K562 (cell line): ENCODE results near the gene JPT1. TPM values are rescaled to one million over a fixed set of nuclear protein-coding genes. Genes with fewer than 3 reads are reported as not detected.
A peak's percentile ranks its signal among the peaks of the same experiment; 100 is the strongest.

Experiments
- ATAC-seq: fragments of 200-7000 bp; cut with Tn5 transposase; 3 replicates; pipeline ENCODE4 v1.9.1; 2020; ENCODE audit warnings: moderate library complexity
- BruUV-seq: library from RNA; stranded (reverse); fragments of 400-500 nt; replicated peaks from 2 replicates; lab custom pipeline; 2021; lab: Mats Ljungman, UMichigan
- CTCF ChIA-PET: fragments of 300-600 bp; formaldehyde crosslinking; extraction: SDS; loops from one replicate; lab custom pipeline; 2021; ENCODE audit warnings: low intra/inter-chr PET ratio; lab: Yijun Ruan, JAX
- POLR2A ChIA-PET: fragments of 300-600, 350-650 bp; sonication (Branson Sonifier 250); formaldehyde crosslinking; extraction: SDS; loops from one replicate; lab custom pipeline; 2021; ENCODE audit warnings: antibody characterized with exemption, inconsistent platforms; lab: Yijun Ruan, JAX
- DNase-seq, 4 experiments: peaks; one replicate each; pipeline versions ENCODE4 v3.0.0 to v3.0.0-alpha.2; 2011 to 2018; ENCODE audit warnings: low spot score in 3 of 4, mixed read lengths in 3 of 4; ENCODE audit errors: extremely low read depth in 1 of 4
- FAIRE-seq: peaks from 2 replicates; lab custom pipeline; 2011; peaks lifted over from hg19 to GRCh38; lab: Jason Lieb, UNC
- H2AFZ ChIP-seq: 2 replicates; pipeline ENCODE4 v1.6.0; 2011; ENCODE audit warnings: low read depth, low read length, control low read depth, inconsistent platforms
- H3K27ac ChIP-seq: fragments of 200-600 bp; 3 replicates; pipeline ENCODE4 v1.8.0; 2011; ENCODE audit warnings: low read depth, mild to moderate bottlenecking, control low read depth, inconsistent platforms, low read length, moderate library complexity, mixed read lengths; ENCODE audit errors: extremely low read depth
- H3K27me3 ChIP-seq, 2 experiments: fragments of 300-600 bp in 1 of 2; 2 replicates in 1 of 2; 3 replicates in 1 of 2; pipeline versions ENCODE4 v1.6.0 to v1.8.0; 2011; ENCODE audit warnings: inconsistent platforms in 2 of 2, low read length in 2 of 2, mild to moderate bottlenecking in 1 of 2, mixed read lengths in 1 of 2, moderate library complexity in 1 of 2; ENCODE audit not compliant: control insufficient read depth in 2 of 2, insufficient read depth in 2 of 2
- H3K36me3 ChIP-seq: fragments of 300-600 bp; 3 replicates; pipeline ENCODE4 v1.8.0; 2011; ENCODE audit warnings: mild to moderate bottlenecking, low read length, inconsistent platforms; ENCODE audit not compliant: control insufficient read depth, insufficient read depth
- H3K4me1 ChIP-seq, 2 experiments: fragments of 200-600 bp in 1 of 2; replicated peaks in 1 of 2; 2 replicates in 1 of 2; 3 replicates in 1 of 2; pipeline versions ENCODE4 v1.5.1 to v1.8.0; 2011; ENCODE audit warnings: inconsistent platforms in 2 of 2, low read length in 2 of 2, mild to moderate bottlenecking in 1 of 2, mixed read lengths in 1 of 2, moderate library complexity in 1 of 2; ENCODE audit not compliant: control insufficient read depth in 2 of 2, insufficient read depth in 2 of 2
- H3K4me2 ChIP-seq: 2 replicates; pipeline ENCODE4 v1.6.1; 2011; ENCODE audit warnings: low read length, control low read depth, inconsistent platforms, mixed read lengths; ENCODE audit not compliant: insufficient read depth
- H3K4me3 ChIP-seq: fragments of 200-600 bp; sonication (generic), shearing (Covaris generic); 2 replicates; pipeline ENCODE4 v1.5.1; 2016; ENCODE audit warnings: control low read depth, inconsistent platforms
- H3K79me2 ChIP-seq: fragments of 200-600 bp; 3 replicates; pipeline ENCODE4 v1.8.0; 2011; ENCODE audit warnings: low read length, inconsistent platforms; ENCODE audit not compliant: control insufficient read depth, insufficient read depth
- H3K9ac ChIP-seq, 2 experiments: 2 replicates each; pipeline versions ENCODE4 v1.6.0 to v1.6.1; 2011; ENCODE audit warnings: low read depth in 2 of 2, low read length in 2 of 2, control low read depth in 1 of 2, inconsistent platforms in 1 of 2, mild to moderate bottlenecking in 1 of 2, mixed read lengths in 1 of 2; ENCODE audit not compliant: insufficient read depth in 1 of 2
- H3K9me1 ChIP-seq: one replicate; pipeline ENCODE4 v1.6.0; 2011; ENCODE audit warnings: inconsistent platforms, mild to moderate bottlenecking, low read length, moderate library complexity; ENCODE audit not compliant: control insufficient read depth, insufficient read depth
- H3K9me3 ChIP-seq: replicated peaks from 2 replicates; pipeline ENCODE4 v1.5.1; 2011; ENCODE audit warnings: low read depth, low read length, inconsistent platforms; ENCODE audit not compliant: control insufficient read depth, insufficient read depth
- H4K20me1 ChIP-seq: replicated peaks from 2 replicates; pipeline ENCODE4 v1.6.1; 2011; ENCODE audit warnings: low read length, inconsistent platforms, mixed read lengths; ENCODE audit not compliant: control insufficient read depth, insufficient read depth
- ATF3 ChIP-seq, 2 experiments: fragments of 450-650 bp in 1 of 2; sonication (generic) in 1 of 2; formaldehyde crosslinking in 1 of 2; IDR thresholded peaks in 1 of 2; conservative IDR thresholded peaks in 1 of 2; 2 replicates each; pipeline versions ENCODE4 v1.6.1 to v1.8.1; 2016 to 2023; ENCODE audit warnings: mild to moderate bottlenecking in 2 of 2, moderate library complexity in 2 of 2, inconsistent platforms in 1 of 2, missing genetic modification reagents in 1 of 2
- FOXM1 ChIP-seq, 2 experiments: fragments of 450-650 bp in 1 of 2; sonication (generic) in 1 of 2; formaldehyde crosslinking in 1 of 2; IDR thresholded peaks; 2 replicates each; pipeline versions ENCODE4 v1.6.1 to v1.9.0; 2017 to 2022; ENCODE audit warnings: low read depth in 2 of 2, mild to moderate bottlenecking in 2 of 2, missing genetic modification reagents in 1 of 2, moderate library complexity in 1 of 2
- JUND ChIP-seq, 2 experiments: IDR thresholded peaks; 2 replicates in 1 of 2; 3 replicates in 1 of 2; pipeline ENCODE4 v1.6.1; 2011; ENCODE audit warnings: borderline replicate concordance in 2 of 2, low read depth in 2 of 2, low read length in 2 of 2, improper control_type of control experiment in 1 of 2, missing biosample characterization in 1 of 2, missing genetic modification characterization in 1 of 2, missing genetic modification reagents in 1 of 2
- MYNN ChIP-seq, 2 experiments: sonication (generic); formaldehyde crosslinking in 1 of 2; IDR thresholded peaks; 2 replicates each; pipeline versions ENCODE4 v1.5.0 to v1.6.1; 2016 to 2020; ENCODE audit warnings: antibody characterized with exemption in 1 of 2, missing genetic modification reagents in 1 of 2
- PTBP1 ChIP-seq: fragments of 200-400 bp; formaldehyde crosslinking; IDR thresholded peaks from 2 replicates; pipeline ENCODE4 v1.6.1; 2017; ENCODE audit warnings: low read depth, low read length
- SMARCA4 ChIP-seq: fragments of 450-650 bp; IDR thresholded peaks from 2 replicates; pipeline ENCODE4 v1.6.1; 2016
- SPI1 ChIP-seq: IDR thresholded peaks from 2 replicates; pipeline ENCODE4 v1.6.1; 2011; ENCODE audit warnings: low read depth, low read length, control low read depth, borderline replicate concordance
- SRSF1 ChIP-seq: fragments of 200-400 bp; formaldehyde crosslinking; IDR thresholded peaks from 2 replicates; pipeline ENCODE4 v1.6.1; 2017; ENCODE audit warnings: mild to moderate bottlenecking, low read depth, low read length, moderate library complexity
- TOE1 ChIP-seq, 2 experiments: fragments of 450-650 bp in 1 of 2; sonication (generic) in 1 of 2; formaldehyde crosslinking in 1 of 2; IDR thresholded peaks; 2 replicates each; pipeline versions ENCODE4 v1.7.1 to v1.8.0; 2016 to 2022; ENCODE audit warnings: borderline replicate concordance in 2 of 2, mild to moderate bottlenecking in 2 of 2, antibody characterized with exemption in 1 of 2, inconsistent platforms in 1 of 2, low read depth in 1 of 2, missing genetic modification reagents in 1 of 2, moderate library complexity in 1 of 2
- ZNF263 ChIP-seq: sonication (generic); formaldehyde crosslinking; IDR thresholded peaks from 2 replicates; pipeline ENCODE4 v1.8.0; 2022; ENCODE audit warnings: mild to moderate bottlenecking, missing genetic modification reagents, borderline replicate concordance
- ZNF592 ChIP-seq: fragments of 450-650 bp; IDR thresholded peaks from 2 replicates; pipeline ENCODE4 v1.6.1; 2017; ENCODE audit warnings: antibody characterized with exemption, mild to moderate bottlenecking
- ZNF764 ChIP-seq: fragments of 250-450 bp; sonication (Bioruptor Pico); IDR thresholded peaks from 2 replicates; pipeline ENCODE4 v1.4.0; 2020; ENCODE audit warnings: low read depth, mild to moderate bottlenecking, moderate library complexity
- WGBS: fragments of 100-300 bp; shearing (Covaris generic); methylation state at CpG from one replicate; pipeline ENCODE4 v1.1.6; 2016; ENCODE audit warnings: low coverage, mixed read lengths; ENCODE audit not compliant: insufficient coverage; ENCODE audit errors: missing lambda C conversion rate; 5-methylcytosine and 5-hydroxymethylcytosine counted together
- in situ Hi-C: fragments of 300-500 bp; cut with MboI; formaldehyde crosslinking; loops from 4 replicates; pipeline ENCODE4 v1.15.0; 2018; ENCODE audit warnings: inconsistent platforms, mixed read lengths
- intact Hi-C: fragments of 100-400 bp; cut with micrococcal nuclease; formaldehyde crosslinking; loops from 2 replicates; pipeline ENCODE4 v1.14.2; 2022
- polyA plus RNA-seq, 8 experiments: library from polyadenylated mRNA; depleted of rRNA in 4 of 8; stranded (reverse) in 5 of 8; unstranded in 3 of 8; fragments of >200 nt; fragmentation: Nextera tagmentation in 2 of 8; fragmentation: Illumina TruSeq in 1 of 8; extraction: Ambion mirVana in 2 of 8; extraction: Trizol in 1 of 8; gene quantifications; 2 replicates each; pipeline versions ENCODE4 v1.2.1 to v1.2.3, GENCODE V29; 2011 to 2014; ENCODE audit warnings: inconsistent platforms in 1 of 8, missing spikeins in 1 of 8
- total RNA-seq, 7 experiments: library from RNA; depleted of rRNA in 6 of 7; stranded (reverse); fragments of >200 nt in 6 of 7; fragmentation: Illumina TruSeq in 2 of 7; extraction: Trizol in 2 of 7; gene quantifications; 2 replicates each; pipeline versions ENCODE4 v1.2.1 to v1.2.3, GENCODE V29; 2011 to 2021; ENCODE audit warnings: low replicate concordance in 1 of 7

Gene JPT1
- total and polyA plus RNA-seq, 9 of the 15 experiments (the other 6 are each of a cell fraction or from before 2014, with no cell fraction given), result 56.7 to 292 (median 144) TPM

- no TSS peak for BruUV-seq
- no peak for ATAC-seq
- TF ChIP-seq SPI1 (peak; percentile 57; the same call in 1 of the 2 replicates), MYNN (IDR thresholded peaks at IDR 0.05) (0 out of 2 replicates have a peak, but pooled peaks have one; percentile 42), MYNN (CRISPR knock-in tag; IDR thresholded peaks at IDR 0.05) (no peak), ZNF592 (peak; percentile 53), ATF3 (IDR thresholded peaks at IDR 0.05) (peak; percentile 75), ATF3 (CRISPR knock-in tag; conservative IDR thresholded peaks at IDR 0.05) (no peak), SMARCA4 (0 out of 2 replicates have a peak, but pooled peaks have one; percentile 25), ZNF764 (CRISPR knock-in tag) (no peak), FOXM1 (IDR thresholded peaks at IDR 0.05; ENCODE audit: low read depth) (no peak), FOXM1 (CRISPR knock-in tag; IDR thresholded peaks at IDR 0.05; ENCODE audit: low read depth) (no peak), PTBP1 (no peak), SRSF1 (no peak), TOE1 (IDR thresholded peaks at IDR 0.05; ENCODE audit: borderline replicate concordance) (no peak), TOE1 (CRISPR knock-in tag; IDR thresholded peaks at IDR 0.05; ENCODE audit: borderline replicate concordance, low read depth) (0 out of 2 replicates have a peak, but pooled peaks have one; percentile 54), ZNF263 (0 out of 2 replicates have a peak, but pooled peaks have one; percentile 22), JUND (IDR thresholded peaks at IDR 0.05; ENCODE audit: borderline replicate concordance, low read depth, low read length) (0 out of 2 replicates have a peak, but pooled peaks have one; percentile 39), JUND (tag; IDR thresholded peaks at IDR 0.05; ENCODE audit: borderline replicate concordance, low read depth, low read length) (no peak; the same call in 2 of the 3 replicates)
These were observed 65.6 kb downstream of the JPT1 start for GRCh38 chr17:75088465-75089417.

More at GRCh38 chr17:75088465-75089417, 65.6 kb downstream of the JPT1 start:
- in situ Hi-C loops (no loop called here), intact Hi-C loops (no loop called here)
- H3K27ac ChIP-seq, result peak overlapping the region; percentile 84
- H3K4me3 ChIP-seq, result no peak overlapping the region
- H3K27me3 ChIP-seq, result no peaks in the 10 kb centered on the region; a peak in 1 of 5 replicates
- ChIA-PET CTCF (interaction anchor here (0.6 kb wide), 1 partner anchor 42 kb away, joined by 4 read pairs; no protein-coding TSS in a partner anchor), POLR2A (interaction anchor here (1.2 to 3.0 kb wide), 3 partner anchors 8 to 17 kb away, joined by 4 to 11 read pairs (median 5); no protein-coding TSS in a partner anchor)
- DNase-seq, result peak in 1 of 4 experiments; percentile 49
- no peaks in the 10 kb centered on the region; the same call in 2 of the 3 replicates for H3K79me2 ChIP-seq
- H3K36me3 ChIP-seq, result no peaks in the 10 kb centered on the region
- peaks cover 59 to 69% of the 10 kb centered on the region in 2 experiments for H3K4me1 ChIP-seq
- no peaks in the 10 kb centered on the region for H4K20me1 ChIP-seq
- 64% methylated on average over 10 of the region's 11 CpGs for WGBS
- no peaks in the 10 kb centered on the region for H3K9me3 ChIP-seq
- peak overlapping the region; percentile 91 for H2AFZ ChIP-seq
- H3K9ac ChIP-seq, result peak overlapping the region; percentile 71 to 88
- H3K9me1 ChIP-seq, result peaks cover 5% of the 10 kb centered on the region
- peak; percentile 6 for FAIRE-seq
- peak overlapping the region; percentile 90 for H3K4me2 ChIP-seq
